NCI-H146 (cell line): ENCODE results near the gene MRPL40.

Experiments
- DNase-seq: peaks from one replicate; lab custom pipeline; 2025; lab: John Stamatoyannopoulos, UW

Gene MRPL40

GRCh38 chr22:19483481-19484244 lies 51.3 kb downstream of the MRPL40 start:
- no peak for DNase-seq
